ENCODE data around the gene TMEM170B. TPM values are rescaled to one million over a fixed set of nuclear protein-coding genes. Genes with fewer than 3 reads are reported as not detected.

TMEM170B gene
- total and polyA plus RNA-seq, 2 of the 8 experiments (the other 6 are each of a cell fraction or from before 2014, with no cell fraction given) = 0.80 to 4.3 TPM

DNA sequence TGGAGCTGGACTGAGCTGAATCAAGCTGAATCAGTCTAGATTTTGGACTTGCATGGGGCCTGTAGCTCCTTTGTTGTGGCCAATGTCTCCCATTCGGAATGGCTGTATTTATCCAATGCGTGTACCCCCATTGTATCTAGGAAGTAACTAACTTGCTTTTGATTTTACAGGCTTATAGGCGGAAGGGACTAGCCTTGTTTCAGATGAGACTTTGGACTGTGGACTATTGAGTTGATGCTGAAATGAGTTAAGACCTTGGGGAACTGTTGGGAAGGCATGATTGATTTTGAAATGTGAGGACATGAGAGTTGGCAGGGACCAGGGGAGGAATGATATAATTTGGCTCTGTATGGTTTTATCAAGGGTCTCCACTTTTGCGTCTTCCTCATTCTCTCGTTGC, 3.0 kb upstream of the TMEM170B start (continued):
- TF ChIP-seq, protein P1, sequence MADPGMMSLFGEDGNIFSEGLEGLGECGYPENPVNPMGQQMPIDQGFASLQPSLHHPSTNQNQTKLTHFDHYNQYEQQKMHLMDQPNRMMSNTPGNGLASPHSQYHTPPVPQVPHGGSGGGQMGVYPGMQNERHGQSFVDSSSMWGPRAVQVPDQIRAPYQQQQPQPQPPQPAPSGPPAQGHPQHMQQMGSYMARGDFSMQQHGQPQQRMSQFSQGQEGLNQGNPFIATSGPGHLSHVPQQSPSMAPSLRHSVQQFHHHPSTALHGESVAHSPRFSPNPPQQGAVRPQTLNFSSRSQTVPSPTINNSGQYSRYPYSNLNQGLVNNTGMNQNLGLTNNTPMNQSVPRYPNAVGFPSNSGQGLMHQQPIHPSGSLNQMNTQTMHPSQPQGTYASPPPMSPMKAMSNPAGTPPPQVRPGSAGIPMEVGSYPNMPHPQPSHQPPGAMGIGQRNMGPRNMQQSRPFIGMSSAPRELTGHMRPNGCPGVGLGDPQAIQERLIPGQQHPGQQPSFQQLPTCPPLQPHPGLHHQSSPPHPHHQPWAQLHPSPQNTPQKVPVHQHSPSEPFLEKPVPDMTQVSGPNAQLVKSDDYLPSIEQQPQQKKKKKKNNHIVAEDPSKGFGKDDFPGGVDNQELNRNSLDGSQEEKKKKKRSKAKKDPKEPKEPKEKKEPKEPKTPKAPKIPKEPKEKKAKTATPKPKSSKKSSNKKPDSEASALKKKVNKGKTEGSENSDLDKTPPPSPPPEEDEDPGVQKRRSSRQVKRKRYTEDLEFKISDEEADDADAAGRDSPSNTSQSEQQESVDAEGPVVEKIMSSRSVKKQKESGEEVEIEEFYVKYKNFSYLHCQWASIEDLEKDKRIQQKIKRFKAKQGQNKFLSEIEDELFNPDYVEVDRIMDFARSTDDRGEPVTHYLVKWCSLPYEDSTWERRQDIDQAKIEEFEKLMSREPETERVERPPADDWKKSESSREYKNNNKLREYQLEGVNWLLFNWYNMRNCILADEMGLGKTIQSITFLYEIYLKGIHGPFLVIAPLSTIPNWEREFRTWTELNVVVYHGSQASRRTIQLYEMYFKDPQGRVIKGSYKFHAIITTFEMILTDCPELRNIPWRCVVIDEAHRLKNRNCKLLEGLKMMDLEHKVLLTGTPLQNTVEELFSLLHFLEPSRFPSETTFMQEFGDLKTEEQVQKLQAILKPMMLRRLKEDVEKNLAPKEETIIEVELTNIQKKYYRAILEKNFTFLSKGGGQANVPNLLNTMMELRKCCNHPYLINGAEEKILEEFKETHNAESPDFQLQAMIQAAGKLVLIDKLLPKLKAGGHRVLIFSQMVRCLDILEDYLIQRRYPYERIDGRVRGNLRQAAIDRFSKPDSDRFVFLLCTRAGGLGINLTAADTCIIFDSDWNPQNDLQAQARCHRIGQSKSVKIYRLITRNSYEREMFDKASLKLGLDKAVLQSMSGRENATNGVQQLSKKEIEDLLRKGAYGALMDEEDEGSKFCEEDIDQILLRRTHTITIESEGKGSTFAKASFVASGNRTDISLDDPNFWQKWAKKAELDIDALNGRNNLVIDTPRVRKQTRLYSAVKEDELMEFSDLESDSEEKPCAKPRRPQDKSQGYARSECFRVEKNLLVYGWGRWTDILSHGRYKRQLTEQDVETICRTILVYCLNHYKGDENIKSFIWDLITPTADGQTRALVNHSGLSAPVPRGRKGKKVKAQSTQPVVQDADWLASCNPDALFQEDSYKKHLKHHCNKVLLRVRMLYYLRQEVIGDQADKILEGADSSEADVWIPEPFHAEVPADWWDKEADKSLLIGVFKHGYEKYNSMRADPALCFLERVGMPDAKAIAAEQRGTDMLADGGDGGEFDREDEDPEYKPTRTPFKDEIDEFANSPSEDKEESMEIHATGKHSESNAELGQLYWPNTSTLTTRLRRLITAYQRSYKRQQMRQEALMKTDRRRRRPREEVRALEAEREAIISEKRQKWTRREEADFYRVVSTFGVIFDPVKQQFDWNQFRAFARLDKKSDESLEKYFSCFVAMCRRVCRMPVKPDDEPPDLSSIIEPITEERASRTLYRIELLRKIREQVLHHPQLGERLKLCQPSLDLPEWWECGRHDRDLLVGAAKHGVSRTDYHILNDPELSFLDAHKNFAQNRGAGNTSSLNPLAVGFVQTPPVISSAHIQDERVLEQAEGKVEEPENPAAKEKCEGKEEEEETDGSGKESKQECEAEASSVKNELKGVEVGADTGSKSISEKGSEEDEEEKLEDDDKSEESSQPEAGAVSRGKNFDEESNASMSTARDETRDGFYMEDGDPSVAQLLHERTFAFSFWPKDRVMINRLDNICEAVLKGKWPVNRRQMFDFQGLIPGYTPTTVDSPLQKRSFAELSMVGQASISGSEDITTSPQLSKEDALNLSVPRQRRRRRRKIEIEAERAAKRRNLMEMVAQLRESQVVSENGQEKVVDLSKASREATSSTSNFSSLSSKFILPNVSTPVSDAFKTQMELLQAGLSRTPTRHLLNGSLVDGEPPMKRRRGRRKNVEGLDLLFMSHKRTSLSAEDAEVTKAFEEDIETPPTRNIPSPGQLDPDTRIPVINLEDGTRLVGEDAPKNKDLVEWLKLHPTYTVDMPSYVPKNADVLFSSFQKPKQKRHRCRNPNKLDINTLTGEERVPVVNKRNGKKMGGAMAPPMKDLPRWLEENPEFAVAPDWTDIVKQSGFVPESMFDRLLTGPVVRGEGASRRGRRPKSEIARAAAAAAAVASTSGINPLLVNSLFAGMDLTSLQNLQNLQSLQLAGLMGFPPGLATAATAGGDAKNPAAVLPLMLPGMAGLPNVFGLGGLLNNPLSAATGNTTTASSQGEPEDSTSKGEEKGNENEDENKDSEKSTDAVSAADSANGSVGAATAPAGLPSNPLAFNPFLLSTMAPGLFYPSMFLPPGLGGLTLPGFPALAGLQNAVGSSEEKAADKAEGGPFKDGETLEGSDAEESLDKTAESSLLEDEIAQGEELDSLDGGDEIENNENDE (IDR thresholded peaks at IDR 0.05; ENCODE audit: insufficient replicate concordance, low read length) = no peak
